DMS53 treated with DMSO at 0.1 percent for 48 hours (cell line): Measurements from ENCODE around the gene TEX14.

Experiments used
- DNase-seq: peaks from one replicate; lab custom pipeline; 2025; ENCODE audit not compliant: unreplicated experiment; lab: John Stamatoyannopoulos, UW

Gene TEX14

DNA sequence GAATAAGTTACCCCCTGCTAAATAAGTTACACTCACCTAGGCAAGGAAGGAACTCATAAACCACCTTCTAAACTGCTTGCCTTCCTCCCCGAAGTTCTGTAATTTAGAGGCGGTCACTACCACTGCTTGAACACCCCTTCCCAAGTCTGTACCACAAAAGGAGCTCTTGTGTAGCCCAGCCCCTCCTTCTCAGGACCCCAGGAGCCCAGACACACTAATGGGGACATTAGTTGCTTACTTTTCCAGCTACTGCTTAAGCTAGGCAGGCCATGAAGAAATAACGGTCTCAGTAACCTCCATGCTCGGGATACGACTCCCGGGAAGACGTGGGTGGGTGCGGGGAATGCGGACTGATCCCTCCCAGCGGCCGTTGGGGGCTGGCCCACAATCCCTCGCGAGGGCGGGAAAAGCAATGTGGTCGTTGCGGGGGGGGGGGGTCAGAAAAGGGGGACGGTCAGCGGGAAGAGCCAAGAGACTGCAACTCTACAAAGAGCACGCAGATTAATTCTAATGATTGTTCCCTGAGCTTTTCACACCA lies at the start of gene TEX14:
Gene TEX14 (minus strand): TSS at position 345 of the 538 bp plus-strand sequence. CDS start 40,044 bp downstream, outside the sequence.
- no peak for DNase-seq

DNA sequence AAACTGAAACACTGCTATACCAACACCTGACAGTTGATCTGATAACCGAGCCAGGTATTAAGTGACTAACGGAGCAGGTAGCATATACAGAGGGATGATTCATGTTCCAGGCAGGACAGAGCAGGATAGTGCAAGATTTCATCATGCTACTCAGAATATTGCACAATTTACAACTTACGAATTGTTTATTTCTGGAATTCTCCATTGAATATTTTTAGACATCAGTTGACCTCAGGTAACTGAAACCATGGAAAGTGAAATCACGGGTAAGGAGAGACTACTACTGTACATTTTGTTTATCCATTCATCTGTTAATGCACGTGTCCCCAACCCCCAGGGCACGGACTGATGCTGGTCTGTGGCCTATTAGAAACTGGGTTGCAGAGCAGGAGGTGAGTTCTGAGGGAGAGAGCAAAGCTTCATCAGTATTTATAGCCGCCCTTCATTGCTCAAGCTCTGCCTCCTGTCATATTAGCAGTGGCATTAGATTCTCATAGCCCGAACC lies 49.3 kb upstream of the TEX14 start:
- no peak for DNase-seq

DNA sequence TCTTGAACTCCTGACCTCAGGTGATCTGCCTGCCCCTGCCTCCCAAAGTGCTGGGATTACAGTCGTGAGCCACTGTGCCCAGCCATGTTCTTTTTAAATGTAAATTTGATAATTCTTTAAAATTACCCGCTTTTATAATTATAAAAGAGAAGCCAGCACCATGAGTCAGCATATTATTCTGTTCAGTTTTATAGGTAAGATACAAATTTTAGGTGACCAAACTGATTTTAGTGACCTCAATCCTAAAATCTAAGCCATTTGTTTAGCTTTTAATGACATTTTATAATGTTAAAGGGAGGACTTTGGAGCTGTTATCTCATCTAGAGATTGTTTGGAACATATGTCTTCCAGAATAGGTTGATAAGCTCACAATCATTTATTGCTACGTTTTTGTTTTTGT lies 43.0 kb upstream of the TEX14 start:
- DNase-seq, result no peak

GRCh38 chr17:58734040-58734439 lies 42.2 kb upstream of the TEX14 start:
- no peak for DNase-seq

GRCh38 chr17:58730937-58731336 lies 39.1 kb upstream of the TEX14 start:
- no peak for DNase-seq

DNA sequence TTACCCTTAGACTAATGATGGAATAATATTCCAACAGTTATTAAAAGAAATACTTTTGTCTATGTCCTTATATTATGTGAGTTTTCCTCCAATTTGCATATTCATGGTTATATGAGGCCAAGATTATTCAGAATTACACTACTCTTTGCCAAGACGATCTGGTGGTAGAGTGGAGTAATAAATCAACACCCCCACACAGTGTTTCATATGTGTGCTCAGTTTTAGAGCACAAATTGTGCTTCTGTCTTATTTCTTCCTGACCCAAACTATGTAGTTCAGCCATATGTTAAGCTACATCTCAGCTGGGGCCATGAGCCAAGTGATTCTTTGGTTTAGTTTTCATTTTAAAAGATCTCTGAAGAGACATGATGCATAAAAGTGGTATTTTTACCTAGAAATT lies 37.0 kb upstream of the TEX14 start:
- no peak for DNase-seq

DNA sequence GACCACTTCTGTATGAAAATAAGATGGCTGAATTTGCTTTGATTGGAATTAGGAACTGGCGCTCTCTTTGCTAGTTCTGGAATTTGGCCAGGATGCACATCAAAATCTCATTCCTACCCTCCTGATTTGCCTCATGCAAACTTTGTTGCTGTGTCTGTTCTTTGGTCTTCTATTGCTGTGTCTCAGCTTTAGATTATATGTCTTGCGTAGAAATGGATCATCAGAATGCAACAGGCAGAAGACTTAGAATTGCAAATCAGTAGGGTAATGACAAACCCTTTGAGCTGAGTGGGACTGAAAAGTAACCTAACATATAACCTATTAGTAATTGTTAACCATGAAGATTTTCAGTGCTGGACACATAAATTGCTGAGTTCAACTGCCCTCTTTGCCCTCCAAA lies 30.9 kb upstream of the TEX14 start:
- DNase-seq, result no peak

- DNase-seq, result no peak
Measured at GRCh38 chr17:58722274-58722673, 30.4 kb upstream of the TEX14 start.

DNA sequence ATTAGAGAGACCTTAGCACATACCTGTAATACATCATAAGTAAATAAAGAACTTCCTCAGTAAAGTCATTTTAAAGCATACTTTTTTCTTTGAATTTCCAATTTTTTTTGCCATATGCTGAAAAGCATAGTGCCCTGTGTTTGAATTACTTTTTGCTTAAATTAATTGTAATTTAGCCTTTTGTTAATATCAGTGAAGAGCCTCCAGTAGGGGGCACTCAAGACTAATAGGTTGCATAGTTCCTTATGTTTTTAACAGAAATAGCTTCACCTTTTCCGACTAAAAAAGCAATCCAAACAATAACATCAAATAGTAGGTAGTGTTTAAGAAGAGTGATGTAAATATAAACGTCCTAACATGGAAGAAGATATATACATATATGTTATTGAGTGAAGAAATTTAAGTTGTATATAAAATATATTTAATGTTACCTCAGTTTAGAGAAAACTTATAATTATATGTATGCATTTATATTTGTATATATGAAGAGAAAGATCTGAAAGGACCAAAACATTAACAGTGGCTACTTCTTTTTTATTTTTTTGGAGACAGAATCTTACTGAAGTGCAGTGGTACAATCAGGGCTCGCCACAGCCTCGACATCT lies 19.2 kb upstream of the TEX14 start:
- DNase-seq, result peak; percentile 45

DNA sequence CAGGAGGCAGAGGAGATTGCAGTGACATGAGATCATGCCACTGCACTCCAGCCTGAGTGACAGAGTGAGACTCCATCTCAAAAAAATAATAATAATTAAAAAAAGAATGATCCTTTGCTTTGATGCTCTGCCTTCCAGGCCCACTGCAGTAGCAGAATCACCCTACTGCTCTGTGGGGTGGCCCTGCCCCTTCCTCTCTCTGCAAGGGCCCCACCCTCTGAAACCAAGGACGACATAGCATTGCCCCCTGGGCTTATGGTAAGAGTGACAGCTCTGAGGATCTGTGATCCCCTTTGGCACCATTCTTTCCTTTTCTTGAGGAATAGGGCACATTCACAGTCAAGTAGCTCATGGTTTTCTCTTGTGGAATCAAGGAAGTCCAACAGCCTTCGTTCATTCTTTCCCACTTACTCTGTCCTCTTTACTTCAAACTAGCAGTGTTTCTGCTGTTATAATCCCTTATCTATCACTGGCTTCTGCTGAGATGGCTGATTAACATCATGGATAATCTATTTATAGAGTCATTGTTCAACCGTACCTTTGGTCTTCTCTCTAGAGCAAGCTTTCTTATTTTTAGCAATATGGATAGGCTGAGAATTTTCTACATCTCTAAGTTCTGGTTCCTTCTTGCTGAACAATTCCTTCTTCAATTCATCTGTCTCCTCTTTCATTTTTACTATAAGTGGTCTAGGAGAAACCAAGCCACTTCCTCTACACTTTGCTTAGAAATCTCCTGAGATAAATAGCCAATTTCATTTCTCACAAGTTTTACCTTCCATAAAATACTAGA lies 14.7 kb upstream of the TEX14 start:
- DNase-seq, result no peak

- no peak for DNase-seq
Measured at GRCh38 chr17:58703916-58704286, 12.1 kb upstream of the TEX14 start.

DNA sequence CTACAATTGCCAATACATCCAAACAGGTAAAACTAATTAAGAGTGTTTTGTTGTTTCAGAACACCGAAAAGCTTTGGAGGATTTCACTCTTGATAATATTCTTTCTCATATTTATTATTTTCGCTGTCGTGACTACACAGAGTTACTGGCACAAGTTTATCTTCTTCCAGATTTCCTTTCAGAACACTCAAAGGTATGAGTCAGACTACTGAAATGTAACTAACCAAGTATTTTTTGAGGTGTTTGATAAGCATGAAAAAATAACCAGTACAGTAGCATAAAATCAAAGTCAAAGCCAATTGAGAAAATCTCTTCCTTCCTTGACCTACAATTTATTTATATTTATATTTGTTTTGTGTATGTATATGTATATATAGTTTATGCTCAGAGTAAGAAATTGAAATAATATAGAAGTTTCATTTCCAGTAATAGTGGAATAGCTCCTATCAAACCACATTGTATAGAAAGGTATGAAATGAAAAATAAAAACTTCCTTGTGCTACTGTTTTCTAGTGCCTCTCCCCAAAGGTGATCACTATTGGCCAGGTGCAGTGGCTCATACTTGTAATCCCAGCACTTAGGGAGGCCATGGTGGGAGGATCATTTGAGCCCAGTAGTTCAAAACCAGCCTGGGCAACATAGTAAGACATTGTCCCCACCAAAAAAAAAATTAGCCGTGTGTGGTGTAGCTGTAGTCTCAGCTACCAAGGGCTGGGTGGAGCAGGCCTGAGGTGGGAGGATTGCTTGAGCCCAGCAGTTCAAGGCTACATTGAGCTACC lies 11.5 kb upstream of the TEX14 start:
- no peak for DNase-seq

GRCh38 chr17:58702708-58703107 lies 10.9 kb upstream of the TEX14 start:
- DNase-seq, result no peak

GRCh38 chr17:58702045-58702476 lies 10.2 kb upstream of the TEX14 start:
- no peak for DNase-seq

GRCh38 chr17:58699771-58700170 lies 7.9 kb upstream of the TEX14 start:
- DNase-seq, result no peak

- DNase-seq, result no peak
Measured at GRCh38 chr17:58694826-58695225, 3.0 kb upstream of the TEX14 start.

GRCh38 chr17:58694302-58694701 lies 2.5 kb upstream of the TEX14 start:
- no peak for DNase-seq

GRCh38 chr17:58693751-58694150 lies 1.9 kb upstream of the TEX14 start:
- DNase-seq, result no peak

DNA sequence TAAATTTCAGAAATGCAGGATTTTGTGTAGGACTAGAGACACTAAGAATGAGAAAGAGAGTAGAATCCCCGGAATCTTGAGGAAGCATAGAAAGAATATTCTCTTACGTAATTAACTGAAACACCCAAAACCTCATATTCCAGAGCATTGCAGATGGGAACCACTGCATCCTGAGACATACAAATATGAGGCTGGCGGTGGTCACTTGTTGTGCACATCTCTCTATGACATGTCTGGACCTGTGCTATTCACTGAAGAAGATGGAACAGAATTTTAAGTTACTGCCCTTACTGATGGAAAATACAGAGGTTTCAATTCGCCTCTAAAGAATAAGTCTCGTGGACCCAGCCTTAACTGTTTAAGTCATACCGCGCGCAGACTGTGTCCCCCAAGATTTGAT lies 1.4 kb upstream of the TEX14 start:
- no peak for DNase-seq

DNA sequence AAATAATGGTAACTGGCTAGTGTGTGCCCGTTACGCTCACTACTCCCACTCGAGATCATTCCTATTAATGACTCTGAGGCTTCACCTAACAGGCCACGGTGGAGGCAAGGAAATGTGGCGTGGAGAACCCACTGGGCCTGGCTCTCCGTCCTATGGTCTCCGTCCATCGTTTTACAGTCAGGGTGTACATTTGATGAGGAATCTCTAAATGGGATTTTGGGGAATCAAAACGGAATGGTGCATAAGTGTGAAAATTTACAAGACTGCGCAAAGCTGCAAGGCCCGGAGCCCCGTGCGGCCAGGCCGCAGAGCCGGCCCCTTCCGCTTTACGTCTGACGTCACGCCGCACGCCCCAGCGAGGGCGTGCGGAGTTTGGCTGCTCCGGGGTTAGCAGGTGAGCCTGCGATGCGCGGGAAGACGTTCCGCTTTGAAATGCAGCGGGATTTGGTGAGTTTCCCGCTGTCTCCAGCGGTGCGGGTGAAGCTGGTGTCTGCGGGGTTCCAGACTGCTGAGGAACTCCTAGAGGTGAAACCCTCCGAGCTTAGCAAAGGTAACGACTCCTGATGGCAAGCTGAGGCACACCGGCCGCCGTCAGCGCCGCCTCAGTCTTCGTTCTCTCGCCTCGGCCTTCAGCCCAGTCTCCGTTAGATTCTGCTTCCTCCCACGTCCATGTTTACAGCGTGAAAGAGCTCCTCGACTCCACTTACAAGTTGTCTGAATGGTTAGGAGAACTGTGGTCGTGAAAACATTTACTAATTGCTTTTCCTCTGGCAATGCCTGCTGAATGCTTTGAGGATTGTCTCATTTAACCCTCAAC lies 602 bp upstream of the TEX14 start, which contains the start of gene RAD51C:
Gene RAD51C (plus strand): TSS at position 364 of the 817 bp plus-strand sequence. CDS start 42 bp downstream, at position 406.
- peak; percentile 52 for DNase-seq
